Ishikawa (cell line): Measurements from ENCODE around the gene FOXK1.

Experiments used
- CEBPB ChIP-seq: IDR thresholded peaks from 2 replicates; pipeline ENCODE4 v1.6.1; 2012
- CREB1 ChIP-seq: IDR thresholded peaks from 2 replicates; pipeline ENCODE4 v1.6.1; 2012; ENCODE audit warnings: low read depth
- EGR1 ChIP-seq: IDR thresholded peaks from 2 replicates; pipeline ENCODE4 v1.6.1; 2012
- EP300 ChIP-seq: IDR thresholded peaks from 2 replicates; pipeline ENCODE4 v1.6.1; 2012; ENCODE audit warnings: borderline replicate concordance
- FOXM1 ChIP-seq: IDR thresholded peaks from 2 replicates; pipeline ENCODE4 v1.6.1; 2012; ENCODE audit warnings: low read depth, borderline replicate concordance
- MAX ChIP-seq: IDR thresholded peaks from 2 replicates; pipeline ENCODE4 v1.6.1; 2012
- NFIC ChIP-seq: IDR thresholded peaks from 2 replicates; pipeline ENCODE4 v1.6.1; 2012
- RAD21 ChIP-seq: IDR thresholded peaks from 2 replicates; pipeline ENCODE4 v1.6.1; 2012; ENCODE audit warnings: low read depth
- REST ChIP-seq: IDR thresholded peaks from 2 replicates; pipeline ENCODE4 v1.6.1; 2012; ENCODE audit warnings: low read depth, mild to moderate bottlenecking
- TAF1 ChIP-seq: IDR thresholded peaks from 2 replicates; pipeline ENCODE4 v1.6.1; 2012; ENCODE audit warnings: low read depth, mild to moderate bottlenecking
- TCF12 ChIP-seq: IDR thresholded peaks from 2 replicates; pipeline ENCODE4 v1.6.1; 2012; ENCODE audit warnings: low read depth
- TEAD4 ChIP-seq: IDR thresholded peaks from 2 replicates; pipeline ENCODE4 v1.6.1; 2012
- USF1 ChIP-seq: IDR thresholded peaks from 2 replicates; pipeline ENCODE4 v1.6.1; 2012
- YY1 ChIP-seq: IDR thresholded peaks from 2 replicates; pipeline ENCODE4 v1.6.1; 2012; ENCODE audit warnings: low read depth
- ZBTB7A ChIP-seq: IDR thresholded peaks from 2 replicates; pipeline ENCODE4 v1.6.1; 2012; ENCODE audit warnings: low read depth

The FOXK1 gene

GRCh38 chr7:4803397-4804241, 121.5 kb downstream of the FOXK1 start:
- TF ChIP-seq EP300 (no peak), TAF1 (no peak), MAX (no peak), TCF12 (no peak), FOXM1 (no peak), ZBTB7A (no peak)

GRCh38 chr7:4805110-4805983, 123.3 kb downstream of the FOXK1 start:
- TF ChIP-seq RAD21: no peak
- no peak for TF ChIP-seq TAF1

- TF ChIP-seq ZBTB7A: no peak
- no peak for TF ChIP-seq CREB1
- no peak for TF ChIP-seq USF1
- no peak for TF ChIP-seq EP300
- TF ChIP-seq REST: no peak
- TF ChIP-seq FOXM1: no peak
- TF ChIP-seq EGR1: no peak
- no peak for TF ChIP-seq CEBPB
- TF ChIP-seq RAD21: no peak
- TF ChIP-seq NFIC: no peak
- no peak for TF ChIP-seq MAX
- TF ChIP-seq YY1: no peak
- TF ChIP-seq TAF1: no peak
- no peak for TF ChIP-seq TCF12
- no peak for TF ChIP-seq TEAD4
These were observed 123.8 kb downstream of the FOXK1 start for GRCh38 chr7:4805984-4806300.

- TF ChIP-seq TEAD4 (no peak), TCF12 (no peak), REST (no peak), YY1 (no peak), EGR1 (no peak), USF1 (no peak), NFIC (no peak), CEBPB (no peak), EP300 (no peak), FOXM1 (no peak), RAD21 (no peak), MAX (no peak), ZBTB7A (no peak), CREB1 (no peak), TAF1 (no peak)
These were observed 125.0 kb downstream of the FOXK1 start for GRCh38 chr7:4806983-4807597.

- no peak for TF ChIP-seq USF1
These were observed 125.5 kb downstream of the FOXK1 start for GRCh38 chr7:4807598-4808016.
